ENCODE data around the gene FAM228B.

DNA sequence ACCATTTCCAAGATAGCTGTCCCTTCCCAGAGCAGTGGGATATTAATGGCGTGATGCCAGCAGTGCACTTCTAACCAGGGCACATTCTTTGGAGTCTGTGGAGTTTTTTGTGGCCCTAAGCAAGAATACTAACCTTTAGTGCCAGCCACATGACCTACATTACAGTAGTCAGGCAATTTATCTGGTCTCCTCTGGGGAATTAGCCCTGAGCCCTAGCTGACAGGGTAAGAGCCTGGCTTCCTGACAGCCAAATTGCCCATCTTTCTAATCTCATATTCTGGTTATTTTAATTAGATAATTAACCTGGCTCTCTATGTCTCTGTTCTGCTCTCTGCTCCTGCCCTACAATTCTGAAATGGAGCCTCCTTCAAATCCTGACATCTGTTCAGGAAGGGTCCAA lies 5.4 kb upstream of the FAM228B start:
- TF ChIP-seq EGR1 (IDR thresholded peaks at IDR 0.05) (no peak), EP300 (IDR thresholded peaks at IDR 0.05; ENCODE audit: borderline replicate concordance) (no peak), NFIC (IDR thresholded peaks at IDR 0.05) (no peak), ZBTB7A (IDR thresholded peaks at IDR 0.05; ENCODE audit: low read depth) (no peak), CREB1 (IDR thresholded peaks at IDR 0.05; ENCODE audit: low read depth) (no peak), TEAD4 (IDR thresholded peaks at IDR 0.05) (no peak), TAF1 (IDR thresholded peaks at IDR 0.05; ENCODE audit: low read depth) (no peak)
- TF ChIP-seq, protein P1, sequence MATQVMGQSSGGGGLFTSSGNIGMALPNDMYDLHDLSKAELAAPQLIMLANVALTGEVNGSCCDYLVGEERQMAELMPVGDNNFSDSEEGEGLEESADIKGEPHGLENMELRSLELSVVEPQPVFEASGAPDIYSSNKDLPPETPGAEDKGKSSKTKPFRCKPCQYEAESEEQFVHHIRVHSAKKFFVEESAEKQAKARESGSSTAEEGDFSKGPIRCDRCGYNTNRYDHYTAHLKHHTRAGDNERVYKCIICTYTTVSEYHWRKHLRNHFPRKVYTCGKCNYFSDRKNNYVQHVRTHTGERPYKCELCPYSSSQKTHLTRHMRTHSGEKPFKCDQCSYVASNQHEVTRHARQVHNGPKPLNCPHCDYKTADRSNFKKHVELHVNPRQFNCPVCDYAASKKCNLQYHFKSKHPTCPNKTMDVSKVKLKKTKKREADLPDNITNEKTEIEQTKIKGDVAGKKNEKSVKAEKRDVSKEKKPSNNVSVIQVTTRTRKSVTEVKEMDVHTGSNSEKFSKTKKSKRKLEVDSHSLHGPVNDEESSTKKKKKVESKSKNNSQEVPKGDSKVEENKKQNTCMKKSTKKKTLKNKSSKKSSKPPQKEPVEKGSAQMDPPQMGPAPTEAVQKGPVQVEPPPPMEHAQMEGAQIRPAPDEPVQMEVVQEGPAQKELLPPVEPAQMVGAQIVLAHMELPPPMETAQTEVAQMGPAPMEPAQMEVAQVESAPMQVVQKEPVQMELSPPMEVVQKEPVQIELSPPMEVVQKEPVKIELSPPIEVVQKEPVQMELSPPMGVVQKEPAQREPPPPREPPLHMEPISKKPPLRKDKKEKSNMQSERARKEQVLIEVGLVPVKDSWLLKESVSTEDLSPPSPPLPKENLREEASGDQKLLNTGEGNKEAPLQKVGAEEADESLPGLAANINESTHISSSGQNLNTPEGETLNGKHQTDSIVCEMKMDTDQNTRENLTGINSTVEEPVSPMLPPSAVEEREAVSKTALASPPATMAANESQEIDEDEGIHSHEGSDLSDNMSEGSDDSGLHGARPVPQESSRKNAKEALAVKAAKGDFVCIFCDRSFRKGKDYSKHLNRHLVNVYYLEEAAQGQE (IDR thresholded peaks at IDR 0.05; ENCODE audit: low read depth) = no peak
- TF ChIP-seq, protein P2, sequence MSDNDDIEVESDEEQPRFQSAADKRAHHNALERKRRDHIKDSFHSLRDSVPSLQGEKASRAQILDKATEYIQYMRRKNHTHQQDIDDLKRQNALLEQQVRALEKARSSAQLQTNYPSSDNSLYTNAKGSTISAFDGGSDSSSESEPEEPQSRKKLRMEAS (IDR thresholded peaks at IDR 0.05) = no peak
